ENCODE measurements around the gene RANBP1.

The RANBP1 gene

GRCh38 chr22:20109411-20110358, 6.2 kb upstream of the RANBP1 start:
- H3K79me2 ChIP-seq (ENCODE audit: control insufficient read depth, insufficient read depth, low read length, unreplicated experiment): peaks cover under 1% of the 10 kb centered on the region
- no peaks in the 10 kb centered on the region for H3K27me3 ChIP-seq (ENCODE audit: insufficient read depth, low read length)
- H3K36me3 ChIP-seq (ENCODE audit: insufficient read depth, low read length): no peaks in the 10 kb centered on the region
- no peak overlapping the region for H3K4me3 ChIP-seq (ENCODE audit: low read depth, low read length)
- H2AFZ ChIP-seq (ENCODE audit: low read length, unreplicated experiment): no peak overlapping the region
- no peaks in the 10 kb centered on the region for H3K4me1 ChIP-seq (ENCODE audit: control insufficient read depth, insufficient read depth, low read length, unreplicated experiment)
- no peak overlapping the region for H3K27ac ChIP-seq (ENCODE audit: low read depth, low read length)

GRCh38 chr22:20110359-20110985, 5.4 kb upstream of the RANBP1 start:
- H3K4me1 ChIP-seq (ENCODE audit: control insufficient read depth, insufficient read depth, low read length, unreplicated experiment): no peaks in the 10 kb centered on the region
- no peaks in the 10 kb centered on the region for H3K36me3 ChIP-seq (ENCODE audit: insufficient read depth, low read length)
- H2AFZ ChIP-seq (ENCODE audit: low read length, unreplicated experiment): no peak overlapping the region
- no peaks in the 10 kb centered on the region for H3K27me3 ChIP-seq (ENCODE audit: insufficient read depth, low read length)
- H3K4me3 ChIP-seq (ENCODE audit: low read depth, low read length): no peak overlapping the region
- H3K79me2 ChIP-seq (ENCODE audit: control insufficient read depth, insufficient read depth, low read length, unreplicated experiment): peaks cover 5% of the 10 kb centered on the region
- H3K27ac ChIP-seq (ENCODE audit: low read depth, low read length): no peak overlapping the region

- H3K4me1 ChIP-seq (ENCODE audit: control insufficient read depth, insufficient read depth, low read length, unreplicated experiment): peaks cover 6% of the 10 kb centered on the region
- no peak overlapping the region for H2AFZ ChIP-seq (ENCODE audit: low read length, unreplicated experiment)
- H3K4me3 ChIP-seq (ENCODE audit: low read depth, low read length): no peak overlapping the region
- H3K36me3 ChIP-seq (ENCODE audit: insufficient read depth, low read length): no peaks in the 10 kb centered on the region
- no peaks in the 10 kb centered on the region for H3K27me3 ChIP-seq (ENCODE audit: insufficient read depth, low read length)
- peaks cover 12% of the 10 kb centered on the region for H3K79me2 ChIP-seq (ENCODE audit: control insufficient read depth, insufficient read depth, low read length, unreplicated experiment)
- H3K27ac ChIP-seq (ENCODE audit: low read depth, low read length): no peak overlapping the region
Observed at GRCh38 chr22:20111045-20111688, 4.7 kb upstream of the RANBP1 start.

- Histone ChIP-seq H3K79me2 (ENCODE audit: control insufficient read depth, insufficient read depth, low read length, unreplicated experiment) (peaks cover 16% of the 10 kb centered on the region), H3K27ac (ENCODE audit: low read depth, low read length) (no peak overlapping the region), H3K36me3 (ENCODE audit: insufficient read depth, low read length) (no peaks in the 10 kb centered on the region)
Observed at GRCh38 chr22:20111689-20112622, 3.9 kb upstream of the RANBP1 start.

GRCh38 chr22:20112623-20113511, 3.0 kb upstream of the RANBP1 start:
- no peak overlapping the region for H2AFZ ChIP-seq (ENCODE audit: low read length, unreplicated experiment)
- no peak overlapping the region for H3K27ac ChIP-seq (ENCODE audit: low read depth, low read length)
- no peak overlapping the region for H3K4me3 ChIP-seq (ENCODE audit: low read depth, low read length)
- no peaks in the 10 kb centered on the region for H3K36me3 ChIP-seq (ENCODE audit: insufficient read depth, low read length)
- peaks cover 19% of the 10 kb centered on the region for H3K79me2 ChIP-seq (ENCODE audit: control insufficient read depth, insufficient read depth, low read length, unreplicated experiment)
- H3K4me1 ChIP-seq (ENCODE audit: control insufficient read depth, insufficient read depth, low read length, unreplicated experiment): peaks cover 6% of the 10 kb centered on the region
- H3K27me3 ChIP-seq (ENCODE audit: insufficient read depth, low read length): no peaks in the 10 kb centered on the region

More at GRCh38 chr22:20111689-20112622, 3.9 kb upstream of the RANBP1 start:
- H2AFZ ChIP-seq (ENCODE audit: low read length, unreplicated experiment): no peak overlapping the region
- H3K27me3 ChIP-seq (ENCODE audit: insufficient read depth, low read length): no peaks in the 10 kb centered on the region
- peaks cover 6% of the 10 kb centered on the region for H3K4me1 ChIP-seq (ENCODE audit: control insufficient read depth, insufficient read depth, low read length, unreplicated experiment)
- H3K4me3 ChIP-seq (ENCODE audit: low read depth, low read length): no peak overlapping the region

GRCh38 chr22:20113551-20114310, 2.2 kb upstream of the RANBP1 start:
- H3K27ac ChIP-seq (ENCODE audit: low read depth, low read length): no peak overlapping the region
- H3K36me3 ChIP-seq (ENCODE audit: insufficient read depth, low read length): no peaks in the 10 kb centered on the region
- peaks cover 28% of the 10 kb centered on the region for H3K79me2 ChIP-seq (ENCODE audit: control insufficient read depth, insufficient read depth, low read length, unreplicated experiment)
- H3K27me3 ChIP-seq (ENCODE audit: insufficient read depth, low read length): no peaks in the 10 kb centered on the region
- H3K4me3 ChIP-seq (ENCODE audit: low read depth, low read length): no peak overlapping the region
- no peak overlapping the region for H2AFZ ChIP-seq (ENCODE audit: low read length, unreplicated experiment)
- H3K4me1 ChIP-seq (ENCODE audit: control insufficient read depth, insufficient read depth, low read length, unreplicated experiment): peaks cover 8% of the 10 kb centered on the region

- Histone ChIP-seq H3K27me3 (ENCODE audit: insufficient read depth, low read length) (no peaks in the 10 kb centered on the region), H3K36me3 (ENCODE audit: insufficient read depth, low read length) (peaks cover 4% of the 10 kb centered on the region; the same call in 1 of the 2 replicates), H3K27ac (ENCODE audit: low read depth, low read length) (no peak overlapping the region), H2AFZ (ENCODE audit: low read length, unreplicated experiment) (no peak overlapping the region), H3K4me3 (ENCODE audit: low read depth, low read length) (peak overlapping the region; percentile 91; the same call in 1 of the 2 replicates), H3K79me2 (ENCODE audit: control insufficient read depth, insufficient read depth, low read length, unreplicated experiment) (peaks cover 39% of the 10 kb centered on the region), H3K4me1 (ENCODE audit: control insufficient read depth, insufficient read depth, low read length, unreplicated experiment) (peaks cover 15% of the 10 kb centered on the region)
Observed at GRCh38 chr22:20114506-20115475, 1.1 kb upstream of the RANBP1 start.

- Histone ChIP-seq H3K4me1 (ENCODE audit: control insufficient read depth, insufficient read depth, low read length, unreplicated experiment) (peaks cover 15% of the 10 kb centered on the region), H3K27ac (ENCODE audit: low read depth, low read length) (peak overlapping the region; percentile 61), H3K27me3 (ENCODE audit: insufficient read depth, low read length) (no peaks in the 10 kb centered on the region), H3K36me3 (ENCODE audit: insufficient read depth, low read length) (peaks cover 4% of the 10 kb centered on the region; the same call in 1 of the 2 replicates), H3K79me2 (ENCODE audit: control insufficient read depth, insufficient read depth, low read length, unreplicated experiment) (peaks cover 53% of the 10 kb centered on the region), H3K4me3 (ENCODE audit: low read depth, low read length) (peak overlapping the region; percentile 91), H2AFZ (ENCODE audit: low read length, unreplicated experiment) (peak overlapping the region; percentile 51)
Observed at GRCh38 chr22:20116376-20116950, 559 bp downstream of the RANBP1 start.
